Fibroblast of villous mesenchyme (primary cell): Measurements from ENCODE around the gene NRXN3. TPM values are rescaled to one million over a fixed set of nuclear protein-coding genes. Genes with fewer than 3 reads are reported as not detected.

Experiments
- DNase-seq: peaks from one replicate; pipeline ENCODE4 v3.0.0-alpha.2; 2010; ENCODE audit warnings: low read depth
- H3K4me3 ChIP-seq: 2 replicates; pipeline ENCODE4 v1.5.1; 2011; ENCODE audit warnings: low read depth, mild to moderate bottlenecking, low read length
- CTCF ChIP-seq: IDR thresholded peaks from 2 replicates; pipeline ENCODE4 v1.5.1; 2012; ENCODE audit warnings: low read depth, mild to moderate bottlenecking, low read length; ENCODE audit not compliant: insufficient read depth
- total RNA-seq: library from RNA; depleted of rRNA; stranded (reverse); fragments of >200 nt; gene quantifications from 2 replicates; pipeline ENCODE4 v1.2.3, GENCODE V29; 2012

NRXN3 gene
- total RNA-seq, 1 donor: 7.3 TPM

- TF ChIP-seq CTCF: no peak
- no peak overlapping the region for H3K4me3 ChIP-seq
- no peak for DNase-seq
These were observed 1161.7 kb downstream of the NRXN3 start for GRCh38 chr14:79331830-79332229.

GRCh38 chr14:79332504-79333197 is 1162.5 kb downstream of the NRXN3 start:
- TF ChIP-seq CTCF: no peak
- no peak for DNase-seq
- H3K4me3 ChIP-seq: no peak overlapping the region

GRCh38 chr14:79333198-79333546 is 1163.0 kb downstream of the NRXN3 start:
- no peak overlapping the region for H3K4me3 ChIP-seq
- no peak for TF ChIP-seq CTCF
- DNase-seq: no peak

GRCh38 chr14:79334272-79334671 is 1164.1 kb downstream of the NRXN3 start:
- TF ChIP-seq CTCF: no peak
- DNase-seq: no peak
- no peak overlapping the region for H3K4me3 ChIP-seq

- peak; percentile 63 for DNase-seq
- H3K4me3 ChIP-seq: no peak overlapping the region
- no peak for TF ChIP-seq CTCF
These were observed 1167.6 kb downstream of the NRXN3 start for GRCh38 chr14:79337761-79338160.

GRCh38 chr14:79342942-79343341 is 1172.8 kb downstream of the NRXN3 start:
- no peak overlapping the region for H3K4me3 ChIP-seq
- TF ChIP-seq CTCF: no peak
- DNase-seq: no peak

- no peak for DNase-seq
- no peak overlapping the region for H3K4me3 ChIP-seq
- no peak for TF ChIP-seq CTCF
These were observed 1180.8 kb downstream of the NRXN3 start for GRCh38 chr14:79351011-79351410.
